PC-9 (cell line): ENCODE results near the gene ERBB3. TPM values are rescaled to one million over a fixed set of nuclear protein-coding genes. Genes with fewer than 3 reads are reported as not detected.
"Not testable (repeated sequence)": the region's sequence is repeated elsewhere in the genome, so short reads cannot be mapped to it uniquely, and the experiment has no call there.

Experiments
- BruUV-seq: library from RNA; stranded (reverse); fragments of 400-500 nt; replicated peaks from 2 replicates; lab custom pipeline; 2021; lab: Mats Ljungman, UMichigan
- CTCF ChIA-PET: fragments of 300-600 bp; sonication (Branson Sonifier 250); formaldehyde crosslinking; loops from one replicate; lab custom pipeline; 2022; ENCODE audit warnings: antibody characterized with exemption; lab: Charles Lee
- POLR2A ChIA-PET: fragments of 300-600 bp; sonication (Branson Sonifier 250); formaldehyde crosslinking; loops from one replicate; lab custom pipeline; 2022; ENCODE audit warnings: antibody characterized with exemption; ENCODE audit not compliant: unreplicated experiment; lab: Charles Lee
- DNase-seq, 2 experiments: peaks; one replicate each; pipeline versions ENCODE4 v3.0.0 to v3.0.0-alpha.2; 2015 to 2022; ENCODE audit warnings: mixed read lengths in 1 of 2
- H2AFZ ChIP-seq: fragments of 200-600 bp; sonication (generic); 2 replicates; pipeline ENCODE4 v1.8.1; 2017; ENCODE audit warnings: antibody characterized with exemption
- H3F3A ChIP-seq: fragments of 200-600 bp; sonication (generic); 2 replicates; pipeline ENCODE4 v1.8.1; 2017; ENCODE audit warnings: antibody characterized with exemption, mild to moderate bottlenecking, low read depth; ENCODE audit not compliant: insufficient read depth
- H3K27ac ChIP-seq: fragments of 200-600 bp; sonication (generic); 2 replicates; pipeline ENCODE4 v1.6.1; 2016; ENCODE audit warnings: mixed run types
- H3K27me3 ChIP-seq: fragments of 200-600 bp; sonication (generic); 2 replicates; pipeline ENCODE4 v1.6.1; 2016; ENCODE audit warnings: low read depth, mixed run types; ENCODE audit not compliant: insufficient read depth
- H3K36me3 ChIP-seq: fragments of 200-600 bp; sonication (generic); 2 replicates; pipeline ENCODE4 v1.6.1; 2016; ENCODE audit warnings: low read depth, mixed run types
- H3K4me1 ChIP-seq: fragments of 200-600 bp; sonication (generic); replicated peaks from 2 replicates; pipeline ENCODE4 v1.6.1; 2016; ENCODE audit warnings: mixed run types; ENCODE audit not compliant: insufficient read depth
- H3K4me2 ChIP-seq: fragments of 200-600 bp; sonication (generic); 2 replicates; pipeline ENCODE4 v1.6.1; 2017; ENCODE audit warnings: mixed run types
- H3K4me3 ChIP-seq: fragments of 200-600 bp; sonication (generic); 2 replicates; pipeline ENCODE4 v1.6.1; 2016; ENCODE audit warnings: mixed run types
- H3K79me2 ChIP-seq: fragments of 200-600 bp; sonication (generic); 2 replicates; pipeline ENCODE4 v1.6.1; 2017; ENCODE audit warnings: low read depth, mixed run types
- H3K9me2 ChIP-seq: fragments of 200-600 bp; sonication (generic); 2 replicates; pipeline ENCODE4 v1.8.1; 2017; ENCODE audit warnings: mild to moderate bottlenecking; ENCODE audit not compliant: insufficient read depth
- H3K9me3 ChIP-seq: fragments of 200-600 bp; sonication (generic); 2 replicates; pipeline ENCODE4 v1.8.1; 2016; ENCODE audit warnings: low read depth; ENCODE audit not compliant: insufficient read depth
- H4K20me1 ChIP-seq: fragments of 200-600 bp; sonication (generic); 2 replicates; pipeline ENCODE4 v1.8.1; 2017; ENCODE audit not compliant: insufficient read depth
- EZH2 ChIP-seq: fragments of 200-600 bp; sonication (generic); IDR thresholded peaks from 2 replicates; pipeline ENCODE4 v1.8.0; 2017; ENCODE audit warnings: antibody characterized with exemption, low read depth
- intact Hi-C: fragments of 100-400 bp; cut with micrococcal nuclease; formaldehyde crosslinking; loops from one replicate; pipeline ENCODE4 v1.10.0; 2022; ENCODE audit not compliant: unreplicated experiment
- total RNA-seq: library from RNA; stranded (reverse); gene quantifications from 2 replicates; pipeline ENCODE4 v1.2.3, GENCODE V29; 2021
- TF ChIP-seq, protein P1 (sequence below): fragments of 200-600 bp; sonication (generic); conservative IDR thresholded peaks from 2 replicates; pipeline ENCODE4 v1.6.1; 2017; ENCODE audit warnings: mixed run types, antibody characterized with exemption, mild to moderate bottlenecking, moderate library complexity

Gene ERBB3
- total RNA-seq, 1 experiment from 2014 or later, result 127 TPM

- ChIA-PET POLR2A (no interaction called here), CTCF (no interaction called here)
- peaks cover 25% of the 10 kb centered on the region for H3K36me3 ChIP-seq
- no peaks in the 10 kb centered on the region for H3K9me3 ChIP-seq
- H3K4me3 ChIP-seq, result peak overlapping the region; percentile 73
- H3K27ac ChIP-seq, result peak overlapping the region; percentile 24
- H3K9me2 ChIP-seq, result no peaks in the 10 kb centered on the region
- no TSS peak for BruUV-seq
- no peaks in the 10 kb centered on the region for H3K27me3 ChIP-seq
- H3K4me1 ChIP-seq, result peaks cover 24% of the 10 kb centered on the region
- H2AFZ ChIP-seq, result no peak overlapping the region
- intact Hi-C loops, result loop anchor here (5.0 to 10.0 kb wide), 4 partner anchors 88 to 226 kb away; partner anchors contain the start of genes NABP2, ORMDL2, RNF41 and SARNP
- H4K20me1 ChIP-seq, result peaks cover 13% of the 10 kb centered on the region; the same call in 1 of the 2 replicates
- TF ChIP-seq EZH2, result no peak
- TF ChIP-seq, protein P1, sequence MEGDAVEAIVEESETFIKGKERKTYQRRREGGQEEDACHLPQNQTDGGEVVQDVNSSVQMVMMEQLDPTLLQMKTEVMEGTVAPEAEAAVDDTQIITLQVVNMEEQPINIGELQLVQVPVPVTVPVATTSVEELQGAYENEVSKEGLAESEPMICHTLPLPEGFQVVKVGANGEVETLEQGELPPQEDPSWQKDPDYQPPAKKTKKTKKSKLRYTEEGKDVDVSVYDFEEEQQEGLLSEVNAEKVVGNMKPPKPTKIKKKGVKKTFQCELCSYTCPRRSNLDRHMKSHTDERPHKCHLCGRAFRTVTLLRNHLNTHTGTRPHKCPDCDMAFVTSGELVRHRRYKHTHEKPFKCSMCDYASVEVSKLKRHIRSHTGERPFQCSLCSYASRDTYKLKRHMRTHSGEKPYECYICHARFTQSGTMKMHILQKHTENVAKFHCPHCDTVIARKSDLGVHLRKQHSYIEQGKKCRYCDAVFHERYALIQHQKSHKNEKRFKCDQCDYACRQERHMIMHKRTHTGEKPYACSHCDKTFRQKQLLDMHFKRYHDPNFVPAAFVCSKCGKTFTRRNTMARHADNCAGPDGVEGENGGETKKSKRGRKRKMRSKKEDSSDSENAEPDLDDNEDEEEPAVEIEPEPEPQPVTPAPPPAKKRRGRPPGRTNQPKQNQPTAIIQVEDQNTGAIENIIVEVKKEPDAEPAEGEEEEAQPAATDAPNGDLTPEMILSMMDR, result no peak
- peaks cover 26% of the 10 kb centered on the region for H3K79me2 ChIP-seq
- peak overlapping the region; percentile 100 for H3K4me2 ChIP-seq
- H3F3A ChIP-seq, result peaks cover 61% of the 10 kb centered on the region
- DNase-seq, result no peak
Observed at GRCh38 chr12:56042843-56043242, 37.1 kb upstream of the ERBB3 start.

GRCh38 chr12:56046027-56046780 lies 33.8 kb upstream of the ERBB3 start:
- Histone ChIP-seq H3K27ac (peak overlapping the region; percentile 33), H3K4me3 (no peak overlapping the region), H3K36me3 (peaks cover 25% of the 10 kb centered on the region), H3K9me3 (no peaks in the 10 kb centered on the region), H3K4me1 (peaks cover 11% of the 10 kb centered on the region), H3F3A (peaks cover 60% of the 10 kb centered on the region), H2AFZ (no peak overlapping the region), H3K9me2 (no peaks in the 10 kb centered on the region), H3K27me3 (no peaks in the 10 kb centered on the region), H3K4me2 (no peak overlapping the region), H4K20me1 (peaks cover 13% of the 10 kb centered on the region; the same call in 1 of the 2 replicates), H3K79me2 (peaks cover 26% of the 10 kb centered on the region)
- ChIA-PET POLR2A (interaction anchor here (0.7 kb wide), 1 partner anchor 176 kb away, joined by 3 read pairs; the partner anchor contains the start of gene RNF41), CTCF (no interaction called here)
- no TSS peak for BruUV-seq
- intact Hi-C loops, result loop anchor here (2.0 to 10.0 kb wide), 4 partner anchors 33 to 119 kb away; no protein-coding TSS in a partner anchor
- no peak for DNase-seq
- TF ChIP-seq EZH2, result no peak
- TF ChIP-seq, protein P1, result no peak

DNA sequence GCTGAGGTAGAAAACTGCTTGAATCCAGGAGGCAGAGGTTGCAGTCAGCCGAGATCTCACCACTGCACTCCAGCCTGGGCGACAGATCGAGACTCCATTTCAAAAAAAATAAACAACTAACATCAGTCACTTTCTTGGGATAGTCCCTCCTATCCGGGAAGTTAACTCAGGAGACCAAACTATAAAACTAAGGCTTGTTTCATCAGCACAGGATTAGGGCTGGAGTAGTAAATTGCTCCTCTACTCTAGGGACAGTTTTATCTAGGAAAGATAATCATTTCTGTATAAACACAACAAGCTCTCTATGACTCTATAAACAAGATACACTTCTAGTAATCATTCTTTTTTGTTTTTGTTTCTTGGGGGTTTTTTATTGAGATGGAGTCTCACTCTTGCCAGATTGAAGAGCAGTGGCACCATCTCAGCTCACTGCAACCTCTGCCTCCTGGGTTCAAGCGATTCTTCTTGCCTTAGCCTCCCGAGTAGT lies 26.5 kb upstream of the ERBB3 start:
- CTCF ChIA-PET, result interaction anchor here (0.7 kb wide), 1 partner anchor 29 kb away, joined by 8 read pairs; no protein-coding TSS in a partner anchor
- Histone ChIP-seq H4K20me1 (no peaks in the 10 kb centered on the region), H3K4me2 (no peak overlapping the region), H3K27ac (no peak overlapping the region), H3F3A (peaks cover 11% of the 10 kb centered on the region; the same call in 1 of the 2 replicates), H3K36me3 (no peaks in the 10 kb centered on the region), H3K9me3 (no peaks in the 10 kb centered on the region), H3K4me1 (peaks cover 10% of the 10 kb centered on the region), H3K9me2 (no peaks in the 10 kb centered on the region), H3K79me2 (no peaks in the 10 kb centered on the region), H2AFZ (no peak overlapping the region), H3K27me3 (no peaks in the 10 kb centered on the region), H3K4me3 (no peak overlapping the region)
- no peak for DNase-seq
- BruUV-seq, result no TSS peak
- intact Hi-C loops, result no loop called here
- no peak for TF ChIP-seq EZH2
- TF ChIP-seq, protein P1, result no peak
- POLR2A ChIA-PET, result interaction anchor here (0.7 kb wide), 1 partner anchor 50 kb away, joined by 3 read pairs; no protein-coding TSS in a partner anchor

GRCh38 chr12:56059964-56060363 lies 20.0 kb upstream of the ERBB3 start:
- BruUV-seq, CTCF ChIA-PET: not testable (repeated sequence)

More at GRCh38 chr12:56059964-56060363, 20.0 kb upstream of the ERBB3 start:
- H3K36me3 ChIP-seq, H3K4me3 ChIP-seq, H2AFZ ChIP-seq, H3K79me2 ChIP-seq, H3K27ac ChIP-seq, intact Hi-C loops, H4K20me1 ChIP-seq, H3K27me3 ChIP-seq, H3K9me3 ChIP-seq, H3K4me2 ChIP-seq, H3F3A ChIP-seq, H3K4me1 ChIP-seq, H3K9me2 ChIP-seq: not testable (repeated sequence)
- POLR2A ChIA-PET, result interaction anchor here (0.7 kb wide), 1 partner anchor 300 kb away, joined by 3 read pairs; the partner anchor contains the start of gene STAT2
- peak; percentile 26 to 67 for DNase-seq
